ENCODE measurements around the gene PLTP. TPM values are rescaled to one million over a fixed set of nuclear protein-coding genes. Genes with fewer than 3 reads are reported as not detected.

The PLTP gene
- total RNA-seq, 1 experiment from 2014 or later: 62.5 TPM

DNA sequence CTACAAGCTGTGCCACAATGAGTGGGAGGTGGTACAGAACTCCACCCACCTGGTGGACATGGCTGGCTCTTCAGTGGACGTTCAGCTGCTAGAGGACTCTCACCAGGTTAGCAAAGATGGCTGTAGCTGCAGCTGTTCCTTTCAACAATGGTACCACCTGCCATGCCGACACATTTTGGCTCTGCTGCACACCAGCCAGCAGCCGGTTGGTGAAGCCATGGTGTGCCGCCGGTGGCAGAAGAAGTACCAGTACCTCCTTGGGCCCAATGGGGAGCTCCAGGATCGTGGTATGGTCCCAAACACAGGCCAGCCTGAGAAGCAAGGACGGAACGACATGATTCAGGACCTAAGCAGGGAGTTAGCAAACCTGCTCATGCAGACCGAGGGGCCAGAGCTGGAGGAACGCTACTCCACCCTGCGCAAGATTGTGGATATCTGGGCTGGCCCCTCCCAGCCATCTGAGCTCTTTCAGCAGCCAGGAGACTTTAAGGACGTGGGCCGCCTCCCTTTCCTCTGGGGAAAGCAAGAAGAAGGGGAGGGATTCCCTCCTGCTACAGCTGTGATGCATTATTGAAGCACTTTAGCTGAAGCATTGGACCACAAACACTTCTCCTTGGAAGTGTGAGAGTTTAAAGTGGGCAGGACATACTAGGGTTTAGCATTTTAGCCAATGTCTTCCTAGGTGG lies 33.7 kb downstream of the PLTP start:
- Histone ChIP-seq H3K23ac (ENCODE audit: insufficient read length, low read depth, low read length) (no peak overlapping the region), H3K79me2 (ENCODE audit: insufficient read depth, low read length) (peaks cover 5% of the 10 kb centered on the region; the same call in 1 of the 2 replicates), H4K8ac (replicated peaks; ENCODE audit: insufficient read length, low read depth, low read length) (no peak overlapping the region), H2AFZ (ENCODE audit: low read length) (no peak overlapping the region), H3K18ac (ENCODE audit: insufficient read length, low read depth, low read length) (no peak overlapping the region), H4K20me1 (ENCODE audit: control insufficient read depth, insufficient read depth, insufficient read length) (no peaks in the 10 kb centered on the region), H3K4ac (ENCODE audit: low read depth, low read length) (no peak overlapping the region), H2BK20ac (ENCODE audit: low read depth, low read length, poor library complexity, severe bottlenecking) (no peak overlapping the region), H4K91ac (ENCODE audit: insufficient read length, low read depth, low read length) (no peak overlapping the region), H2BK15ac (ENCODE audit: low read depth, low read length) (no peak overlapping the region), H2AK5ac (ENCODE audit: insufficient read length, low read length) (no peak overlapping the region), H3K56ac (ENCODE audit: insufficient read length, low read depth, low read length) (no peak overlapping the region), H2BK12ac (ENCODE audit: insufficient read length, low read depth, low read length) (no peak overlapping the region), H3K9ac (ENCODE audit: extremely low read depth, insufficient read length, low read length) (no peak overlapping the region), H3K14ac (ENCODE audit: insufficient read depth, low read length) (no peak overlapping the region), H3K27ac (ENCODE audit: insufficient read length, low read depth, low read length) (no peak overlapping the region), H3K23me2 (ENCODE audit: insufficient read length, low read depth, low read length, poor library complexity, severe bottlenecking) (peaks cover 5% of the 10 kb centered on the region), H3K4me1 (ENCODE audit: insufficient read depth, low read length) (no peaks in the 10 kb centered on the region), H3K79me1 (ENCODE audit: insufficient read depth, low read depth, low read length, poor library complexity, severe bottlenecking) (no peaks in the 10 kb centered on the region), H3T11ph (ENCODE audit: low read length) (no peak overlapping the region), H3K27me3 (ENCODE audit: insufficient read depth, low read length) (no peaks in the 10 kb centered on the region), H4K5ac (ENCODE audit: insufficient read length, low read depth, low read length) (no peak overlapping the region), H3K4me2 (ENCODE audit: insufficient read depth, insufficient read length, low read length) (no peak overlapping the region), H2BK5ac (ENCODE audit: insufficient read length, low read length) (no peak overlapping the region), H3K9me3 (ENCODE audit: control insufficient read depth, low read depth, low read length) (no peaks in the 10 kb centered on the region), H2BK120ac (ENCODE audit: low read depth, low read length, poor library complexity, severe bottlenecking) (no peak overlapping the region)
- H3K27ac Mint-ChIP-seq: no peak overlapping the region; a peak in 1 of 7 replicates
- no peak for TF ChIP-seq CTCF (conservative IDR thresholded peaks at IDR 0.05)
- peaks cover 9 to 23% (median 10%) of the 10 kb centered on the region in 3 experiments for H3K36me3 Mint-ChIP-seq (ENCODE audit: insufficient read depth in 1 of 3, low read depth in 3 of 3)
- H3K9me3 Mint-ChIP-seq: no peaks in the 10 kb centered on the region
- WGBS (ENCODE audit: extremely low coverage, insufficient read length, low lambda C conversion rate): no CpG with 5 or more reads among the region's 13 CpGs
- H3K4me3 Mint-ChIP-seq: no peak overlapping the region
- H3K27me3 Mint-ChIP-seq (ENCODE audit: low read depth): no peaks in the 10 kb centered on the region
- no peak for DNase-seq
- H3K4me1 Mint-ChIP-seq: peaks cover 5 to 9% of the 10 kb centered on the region in 2 experiments
